IMR-90 (cell line): ENCODE results near the gene AHCYL1. TPM values are rescaled to one million over a fixed set of nuclear protein-coding genes. Genes with fewer than 3 reads are reported as not detected.

Experiments used
- ATAC-seq: fragments of 200-7000 bp; cut with Tn5 transposase; 2 replicates; pipeline ENCODE4 v1.9.1; 2020; ENCODE audit warnings: low read depth, mild to moderate bottlenecking, moderate library complexity
- BruUV-seq: library from RNA; stranded (reverse); fragments of 400-500 nt; replicated peaks from 2 replicates; lab custom pipeline; 2021; lab: Mats Ljungman, UMichigan
- CTCF ChIA-PET: fragments of 300-600 bp; formaldehyde crosslinking; extraction: SDS; loops from one replicate; lab custom pipeline; 2021; ENCODE audit warnings: antibody characterized with exemption; lab: Yijun Ruan, JAX
- POLR2A ChIA-PET: fragments of 300-600 bp; sonication (Branson Sonifier 250); formaldehyde crosslinking; loops from one replicate; lab custom pipeline; 2022; ENCODE audit warnings: antibody characterized with exemption; ENCODE audit not compliant: unreplicated experiment; lab: Charles Lee
- DNase-seq: peaks from one replicate; pipeline ENCODE4 v3.0.0; 2013
- H2AFZ ChIP-seq: replicated peaks from 2 replicates; pipeline ENCODE3; 2013; ENCODE audit warnings: low read length, mild to moderate bottlenecking; ENCODE audit not compliant: poor library complexity
- H2AK5ac ChIP-seq: 2 replicates; pipeline ENCODE4 v1.6.1; 2013; ENCODE audit warnings: low read depth, low read length, inconsistent platforms
- H2AK9ac ChIP-seq: replicated peaks from 2 replicates; pipeline ENCODE3; 2013; ENCODE audit warnings: mild to moderate bottlenecking, low read depth, low read length, moderate library complexity; ENCODE audit not compliant: poor library complexity
- H2BK120ac ChIP-seq: 2 replicates; pipeline ENCODE4 v1.6.1; 2013; ENCODE audit warnings: low read depth, low read length, inconsistent platforms
- H2BK15ac ChIP-seq: 3 replicates; pipeline ENCODE4 v1.6.1; 2013; ENCODE audit warnings: low read depth, low read length, inconsistent platforms
- H2BK20ac ChIP-seq: 2 replicates; pipeline ENCODE4 v1.6.1; 2013; ENCODE audit warnings: low read depth, mild to moderate bottlenecking, inconsistent platforms, low read length, moderate library complexity
- H2BK5ac ChIP-seq: 2 replicates; pipeline ENCODE4 v1.6.1; 2013; ENCODE audit warnings: mild to moderate bottlenecking, low read depth, low read length, inconsistent platforms; ENCODE audit not compliant: poor library complexity, severe bottlenecking
- H3K14ac ChIP-seq: replicated peaks from 2 replicates; pipeline ENCODE4 v1.6.1; 2013; ENCODE audit warnings: low read depth, low read length, inconsistent platforms
- H3K18ac ChIP-seq: 2 replicates; pipeline ENCODE4 v1.6.1; 2013; ENCODE audit warnings: low read depth, low read length, control low read depth
- H3K23ac ChIP-seq: 2 replicates; pipeline ENCODE4 v1.6.1; 2013; ENCODE audit warnings: low read depth, low read length, inconsistent platforms
- H3K27ac ChIP-seq: 2 replicates; pipeline ENCODE4 v1.5.1; 2013; ENCODE audit warnings: mild to moderate bottlenecking, control low read depth, low read length; ENCODE audit not compliant: insufficient read depth
- H3K27me3 ChIP-seq: 2 replicates; pipeline ENCODE4 v1.6.1; 2013; ENCODE audit warnings: low read length; ENCODE audit not compliant: control insufficient read depth, insufficient read depth
- H3K36me3 ChIP-seq: 2 replicates; pipeline ENCODE4 v1.6.1; 2013; ENCODE audit warnings: low read length, mixed read lengths; ENCODE audit not compliant: control insufficient read depth, insufficient read depth
- H3K4ac ChIP-seq: 2 replicates; pipeline ENCODE4 v1.6.1; 2013; ENCODE audit warnings: low read depth, low read length, inconsistent platforms
- H3K4me1 ChIP-seq: 2 replicates; pipeline ENCODE4 v1.6.1; 2013; ENCODE audit warnings: low read length, mixed read lengths; ENCODE audit not compliant: control insufficient read depth, insufficient read depth
- H3K4me2 ChIP-seq: 2 replicates; pipeline ENCODE4 v1.6.1; 2013; ENCODE audit warnings: low read depth, mild to moderate bottlenecking, control low read depth, low read length, moderate library complexity
- H3K4me3 ChIP-seq: 2 replicates; pipeline ENCODE4 v1.5.1; 2013; ENCODE audit warnings: low read depth, mild to moderate bottlenecking, control low read depth, low read length, moderate library complexity; ENCODE audit not compliant: insufficient read depth
- H3K56ac ChIP-seq: 2 replicates; pipeline ENCODE4 v1.6.1; 2013; ENCODE audit warnings: low read length, inconsistent platforms; ENCODE audit not compliant: insufficient read depth; ENCODE audit errors: extremely low read depth
- H3K79me1 ChIP-seq, 2 experiments: 2 replicates each; pipeline ENCODE4 v1.6.1; 2013; ENCODE audit warnings: low read length in 2 of 2, inconsistent platforms in 1 of 2, low read depth in 1 of 2
- H3K9ac ChIP-seq: 2 replicates; pipeline ENCODE4 v1.6.1; 2013; ENCODE audit warnings: low read depth, low read length, control low read depth
- H3K9me1 ChIP-seq: 2 replicates; pipeline ENCODE4 v1.6.1; 2013; ENCODE audit warnings: low read length, inconsistent platforms; ENCODE audit not compliant: insufficient read depth
- H3K9me3 ChIP-seq: 2 replicates; pipeline ENCODE4 v1.6.1; 2013; ENCODE audit warnings: low read length; ENCODE audit not compliant: control insufficient read depth, insufficient read depth
- H4K20me1 ChIP-seq: 2 replicates; pipeline ENCODE4 v1.6.1; 2013; ENCODE audit warnings: low read length, inconsistent platforms; ENCODE audit not compliant: insufficient read depth
- H4K5ac ChIP-seq: 2 replicates; pipeline ENCODE4 v1.6.1; 2013; ENCODE audit warnings: mild to moderate bottlenecking, low read depth, low read length, control low read depth
- H4K8ac ChIP-seq, 2 experiments: 2 replicates each; pipeline ENCODE4 v1.6.1; 2013; ENCODE audit warnings: low read depth in 2 of 2, low read length in 2 of 2, control low read depth in 1 of 2, inconsistent platforms in 1 of 2
- H4K91ac ChIP-seq: 2 replicates; pipeline ENCODE4 v1.6.1; 2013; ENCODE audit warnings: low read depth, low read length, inconsistent platforms; ENCODE audit not compliant: insufficient read depth
- CEBPB ChIP-seq: IDR thresholded peaks from 2 replicates; pipeline ENCODE4 v1.6.1; 2012; ENCODE audit warnings: low read depth, low read length, improper control_type of control experiment
- CHD1 ChIP-seq: IDR thresholded peaks from 2 replicates; pipeline ENCODE4 v1.6.1; 2012; ENCODE audit warnings: low read depth, low read length, improper control_type of control experiment
- ELK1 ChIP-seq: fragments of 150-350 bp; IDR thresholded peaks from 2 replicates; pipeline ENCODE4 v1.6.1; 2016; ENCODE audit warnings: low read depth, mild to moderate bottlenecking, low read length, moderate library complexity, borderline replicate concordance
- MAFK ChIP-seq: IDR thresholded peaks from 2 replicates; pipeline ENCODE4 v1.6.1; 2012; ENCODE audit warnings: low read depth, low read length, improper control_type of control experiment
- MAZ ChIP-seq: IDR thresholded peaks from 2 replicates; pipeline ENCODE4 v1.6.1; 2012; ENCODE audit warnings: low read depth, mild to moderate bottlenecking, low read length, improper control_type of control experiment, moderate library complexity, borderline replicate concordance
- MXI1 ChIP-seq: IDR thresholded peaks from 2 replicates; pipeline ENCODE4 v1.6.1; 2012; ENCODE audit warnings: low read depth, mild to moderate bottlenecking, low read length, moderate library complexity, borderline replicate concordance
- NFE2L2 ChIP-seq: fragments of 150-350 bp; IDR thresholded peaks from 2 replicates; pipeline ENCODE4 v1.6.1; 2016; ENCODE audit warnings: low read depth, mild to moderate bottlenecking, low read length
- POLR2A ChIP-seq: IDR thresholded peaks from 2 replicates; pipeline ENCODE4 v1.6.1; 2012; ENCODE audit warnings: mild to moderate bottlenecking, low read depth, low read length
- RAD21 ChIP-seq: IDR thresholded peaks from 2 replicates; pipeline ENCODE4 v1.6.1; 2012; ENCODE audit warnings: low read length, improper control_type of control experiment
- RCOR1 ChIP-seq: IDR thresholded peaks from 2 replicates; pipeline ENCODE4 v1.6.1; 2012; ENCODE audit warnings: mild to moderate bottlenecking, low read length, improper control_type of control experiment; ENCODE audit not compliant: insufficient replicate concordance
- RFX5 ChIP-seq: IDR thresholded peaks from 2 replicates; pipeline ENCODE4 v1.8.0; 2012; ENCODE audit warnings: low read depth, mild to moderate bottlenecking, low read length, moderate library complexity
- USF2 ChIP-seq: fragments of 150-350 bp; IDR thresholded peaks from 2 replicates; pipeline ENCODE4 v1.6.1; 2017; ENCODE audit warnings: mild to moderate bottlenecking, antibody characterized with exemption, low read length, low read depth
- WGBS, 2 experiments: methylation state at CpG; one replicate each; pipeline versions ENCODE4 v1.1.5 to v1.1.7; 2013; ENCODE audit warnings: missing lambda C conversion rate in 2 of 2; ENCODE audit not compliant: insufficient read length in 1 of 2; ENCODE audit errors: extremely low coverage in 2 of 2; 5-methylcytosine and 5-hydroxymethylcytosine counted together
- dilution Hi-C: fragments of 300-500 bp; cut with HindIII; formaldehyde crosslinking; loops from one replicate; pipeline ENCODE4 v1.14.3; 2018; ENCODE audit warnings: low sequenced_read_pairs; ENCODE audit not compliant: unreplicated experiment
- in situ Hi-C: fragments of 300-500 bp; cut with MboI; formaldehyde crosslinking; loops from 3 replicates; pipeline ENCODE4 v1.14.3; 2019; ENCODE audit warnings: low sequenced_read_pairs, inconsistent platforms, mixed read lengths
- intact Hi-C: fragments of 100-400 bp; cut with micrococcal nuclease; formaldehyde crosslinking; loops from 2 replicates; pipeline ENCODE4 v1.10.0; 2022
- polyA plus RNA-seq, 3 experiments: library from polyadenylated mRNA; depleted of rRNA; stranded (reverse); fragments of >200 nt; gene quantifications; 2 replicates each; pipeline ENCODE4 v1.2.3, GENCODE V29; 2012; ENCODE audit warnings: low replicate concordance in 1 of 3
- total RNA-seq: library from RNA; depleted of rRNA; stranded (reverse); fragments of >200 nt; gene quantifications from 2 replicates; pipeline ENCODE4 v1.2.3, GENCODE V29; 2012
- TF ChIP-seq, protein P1 (sequence below): conservative IDR thresholded peaks from 2 replicates; pipeline ENCODE4 v1.5.1; 2012; ENCODE audit warnings: mild to moderate bottlenecking, low read depth, low read length, improper control_type of control experiment

The AHCYL1 gene
- total and polyA plus RNA-seq, 2 of the 4 experiments (the other 2 are of a cell fraction), result 75.1 to 76.0 TPM

- CTCF ChIA-PET, result interaction anchor here (1.4 to 1.7 kb wide), 2 partner anchors 9 to 55 kb away, joined by 3 to 4 read pairs; no protein-coding TSS in a partner anchor
- TF ChIP-seq MAZ (no peak), RAD21 (no peak), MXI1 (no peak), MAFK (no peak), RFX5 (no peak), NFE2L2 (no peak), POLR2A (no peak), CHD1 (no peak), USF2 (no peak), RCOR1 (no peak), ELK1 (no peak), CEBPB (no peak)
- TF ChIP-seq, protein P1, sequence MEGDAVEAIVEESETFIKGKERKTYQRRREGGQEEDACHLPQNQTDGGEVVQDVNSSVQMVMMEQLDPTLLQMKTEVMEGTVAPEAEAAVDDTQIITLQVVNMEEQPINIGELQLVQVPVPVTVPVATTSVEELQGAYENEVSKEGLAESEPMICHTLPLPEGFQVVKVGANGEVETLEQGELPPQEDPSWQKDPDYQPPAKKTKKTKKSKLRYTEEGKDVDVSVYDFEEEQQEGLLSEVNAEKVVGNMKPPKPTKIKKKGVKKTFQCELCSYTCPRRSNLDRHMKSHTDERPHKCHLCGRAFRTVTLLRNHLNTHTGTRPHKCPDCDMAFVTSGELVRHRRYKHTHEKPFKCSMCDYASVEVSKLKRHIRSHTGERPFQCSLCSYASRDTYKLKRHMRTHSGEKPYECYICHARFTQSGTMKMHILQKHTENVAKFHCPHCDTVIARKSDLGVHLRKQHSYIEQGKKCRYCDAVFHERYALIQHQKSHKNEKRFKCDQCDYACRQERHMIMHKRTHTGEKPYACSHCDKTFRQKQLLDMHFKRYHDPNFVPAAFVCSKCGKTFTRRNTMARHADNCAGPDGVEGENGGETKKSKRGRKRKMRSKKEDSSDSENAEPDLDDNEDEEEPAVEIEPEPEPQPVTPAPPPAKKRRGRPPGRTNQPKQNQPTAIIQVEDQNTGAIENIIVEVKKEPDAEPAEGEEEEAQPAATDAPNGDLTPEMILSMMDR, result no peak
These were observed 66.2 kb downstream of the AHCYL1 start for GRCh38 chr1:110050602-110051261.

More at GRCh38 chr1:110050602-110051261, 66.2 kb downstream of the AHCYL1 start:
- Histone ChIP-seq H2AK5ac (no peak overlapping the region), H2BK20ac (peak overlapping the region; percentile 47; the same call in 1 of the 2 replicates), H3K9ac (peak overlapping the region; percentile 52; the same call in 1 of the 2 replicates), H3K27me3 (no peaks in the 10 kb centered on the region), H3K4me2 (peak overlapping the region; percentile 20; the same call in 1 of the 2 replicates), H2BK120ac (0 out of 2 replicates have a peak overlapping the region, but pooled peaks have one; percentile 11), H4K20me1 (peaks cover 24% of the 10 kb centered on the region; the same call in 1 of the 2 replicates), H2BK5ac (peak overlapping the region; percentile 52), H3K27ac (no peak overlapping the region), H3K14ac (no peak overlapping the region), H2AFZ (no peak overlapping the region), H3K36me3 (peaks cover 78% of the 10 kb centered on the region), H3K4me3 (no peak overlapping the region), H3K79me1 (peaks cover 0 to 15% of the 10 kb centered on the region in 2 experiments; a peak in 3 of 4 replicates), H4K5ac (no peak overlapping the region), H3K23ac (peak overlapping the region; percentile 45; the same call in 1 of the 2 replicates), H3K4me1 (peaks cover 23% of the 10 kb centered on the region), H3K4ac (0 out of 2 replicates have a peak overlapping the region, but pooled peaks have one; percentile 19), H3K56ac (no peak overlapping the region), H2BK15ac (no peak overlapping the region), H3K9me3 (no peaks in the 10 kb centered on the region), H4K91ac (0 out of 2 replicates have a peak overlapping the region, but pooled peaks have one; percentile 20), H3K9me1 (peaks cover 6% of the 10 kb centered on the region), H3K18ac (no peak overlapping the region; the same call in 1 of the 2 replicates), H4K8ac (0 out of 4 replicates have a peak overlapping the region, but pooled peaks of 1 of the 2 experiments have one; percentile 17), H2AK9ac (no peak overlapping the region)
- DNase-seq (peak; percentile 13), ATAC-seq (peak; percentile 25)
- in situ Hi-C loops, result loop anchor here (5.0 kb wide), 1 partner anchor 57 kb away; no protein-coding TSS in a partner anchor
- 43% methylated on average over 1 of the region's 4 CpGs; no CpG with 5 or more reads in 1 of the 2 experiments for WGBS, 2 experiments
- no TSS peak for BruUV-seq
- intact Hi-C loops, result loop anchor here (10.0 kb wide), 1 partner anchor 264 kb away; no protein-coding TSS in a partner anchor
- dilution Hi-C loops, result no loop called here
- POLR2A ChIA-PET, result interaction anchor here (1.3 kb wide), 1 partner anchor 16 kb away, joined by 3 read pairs; no protein-coding TSS in a partner anchor
